Measurements from ENCODE around the gene C9orf43.
A peak's percentile ranks its signal among the peaks of the same experiment; 100 is the strongest.

C9orf43 gene

GRCh38 chr9:113467183-113467582 lies 56.6 kb downstream of the C9orf43 start:
- no peak for DNase-seq (ENCODE audit: low spot score)

GRCh38 chr9:113468716-113469448 lies 58.3 kb downstream of the C9orf43 start:
- peak; percentile 71 for DNase-seq (ENCODE audit: low spot score)

- DNase-seq (ENCODE audit: low spot score) = no peak
Observed at GRCh38 chr9:113471143-113471542, 60.6 kb downstream of the C9orf43 start.

- no peak for DNase-seq (ENCODE audit: low spot score)
Observed at GRCh38 chr9:113471566-113471965, 61.0 kb downstream of the C9orf43 start.

- DNase-seq (ENCODE audit: low spot score) = no peak
Observed at GRCh38 chr9:113472199-113472598, 61.7 kb downstream of the C9orf43 start.

GRCh38 chr9:113474360-113475028 lies 63.9 kb downstream of the C9orf43 start:
- DNase-seq (ENCODE audit: low spot score) = no peak

GRCh38 chr9:113475031-113475430 lies 64.5 kb downstream of the C9orf43 start:
- no peak for DNase-seq (ENCODE audit: low spot score)

- no peak for DNase-seq (ENCODE audit: low spot score)
Observed at GRCh38 chr9:113475992-113476391, 65.4 kb downstream of the C9orf43 start.

- no peak for DNase-seq (ENCODE audit: low spot score)
Observed at GRCh38 chr9:113476511-113476916, 66.0 kb downstream of the C9orf43 start.

- no peak for DNase-seq (ENCODE audit: low spot score)
Observed at GRCh38 chr9:113477058-113477457, 66.5 kb downstream of the C9orf43 start.

GRCh38 chr9:113477661-113478060 lies 67.1 kb downstream of the C9orf43 start:
- no peak for DNase-seq (ENCODE audit: low spot score)

- no peak for DNase-seq (ENCODE audit: low spot score)
Observed at GRCh38 chr9:113479174-113479621, 68.7 kb downstream of the C9orf43 start.
